ENCODE data around the gene BRAP.

- no peak for TF ChIP-seq POLR2A (IDR thresholded peaks at IDR 0.05)
- no peak for TF ChIP-seq CTCF (IDR thresholded peaks at IDR 0.05 in 4 of 5, conservative IDR thresholded peaks at IDR 0.05 in 1 of 5)
Measured at GRCh38 chr12:111645433-111645832, 40.3 kb downstream of the BRAP start.

Measured in gastrocnemius medialis (tissue), 4 donors.